GM21737 (cell line): ENCODE measurements around the gene MOB2.

Experiments
- ATAC-seq: cut with Tn5 transposase; IDR thresholded peaks from one replicate; pipeline ENCODE4 v1.9.1; 2021; ENCODE audit warnings: mild to moderate bottlenecking, moderate library complexity; ENCODE audit not compliant: unreplicated experiment

Gene MOB2

GRCh38 chr11:1504581-1505290, 18.2 kb upstream of the MOB2 start:
- no peak for ATAC-seq

- no peak for ATAC-seq
Measured at GRCh38 chr11:1504138-1504537, 17.6 kb upstream of the MOB2 start.

GRCh38 chr11:1503708-1504104, 17.1 kb upstream of the MOB2 start:
- no peak for ATAC-seq

GRCh38 chr11:1502954-1503707, 16.6 kb upstream of the MOB2 start:
- no peak for ATAC-seq

- ATAC-seq, result no peak
Measured at GRCh38 chr11:1502168-1502953, 15.8 kb upstream of the MOB2 start.

GRCh38 chr11:1501421-1502167, 15.0 kb upstream of the MOB2 start:
- ATAC-seq, result no peak

GRCh38 chr11:1500466-1501420, 14.2 kb upstream of the MOB2 start:
- no peak for ATAC-seq

GRCh38 chr11:1499899-1500298, 13.3 kb upstream of the MOB2 start:
- no peak for ATAC-seq

- ATAC-seq, result no peak
Measured at GRCh38 chr11:1499261-1499890, 12.8 kb upstream of the MOB2 start.

- no peak for ATAC-seq
Measured at GRCh38 chr11:1498262-1498661, 11.7 kb upstream of the MOB2 start.

GRCh38 chr11:1497600-1497999, 11.0 kb upstream of the MOB2 start:
- no peak for ATAC-seq

GRCh38 chr11:1496761-1497095, 10.1 kb upstream of the MOB2 start:
- no peak for ATAC-seq

- no peak for ATAC-seq
Measured at GRCh38 chr11:1496091-1496760, 9.6 kb upstream of the MOB2 start.

GRCh38 chr11:1494650-1495049, 8.1 kb upstream of the MOB2 start:
- ATAC-seq, result no peak

- no peak for ATAC-seq
Measured at GRCh38 chr11:1493650-1494244, 7.2 kb upstream of the MOB2 start.

GRCh38 chr11:1491379-1491778, 4.8 kb upstream of the MOB2 start:
- ATAC-seq, result no peak

- ATAC-seq, result no peak
Measured at GRCh38 chr11:1490651-1491050, 4.1 kb upstream of the MOB2 start.

GRCh38 chr11:1488575-1489180, 2.1 kb upstream of the MOB2 start:
- ATAC-seq, result no peak
